GM12872 (cell line): ENCODE data around the gene ZFP62.

Experiments used
- CTCF ChIP-seq: IDR thresholded peaks from 3 replicates; pipeline ENCODE4 v1.5.1; 2011; ENCODE audit warnings: low read depth, mild to moderate bottlenecking, low read length, moderate library complexity; ENCODE audit not compliant: insufficient read depth

Gene ZFP62

DNA sequence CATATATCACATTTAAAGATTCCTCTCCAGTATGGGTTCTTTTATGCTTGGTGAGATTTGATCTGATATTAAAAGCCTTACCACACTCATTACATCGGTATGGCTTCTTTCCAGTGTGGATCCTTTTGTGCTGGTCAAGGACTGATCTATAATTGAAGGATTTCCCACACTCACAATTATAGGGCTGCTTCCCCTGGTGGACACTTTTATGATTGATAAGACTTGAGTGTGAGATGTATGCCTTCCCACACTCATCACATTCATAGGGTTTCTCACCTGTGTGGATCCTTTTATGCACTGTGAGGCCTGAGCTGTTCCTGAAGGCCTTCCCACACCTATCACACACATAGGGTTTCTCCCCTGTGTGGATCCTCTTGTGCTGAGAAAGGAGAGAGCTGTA is 12.2 kb downstream of the ZFP62 start:
- 0 out of 3 replicates have a peak, but pooled peaks have one; percentile 19 for TF ChIP-seq CTCF

- TF ChIP-seq CTCF, result no peak
These were observed 12.8 kb downstream of the ZFP62 start for GRCh38 chr5:180848265-180848664.

- no peak for TF ChIP-seq CTCF
These were observed 14.1 kb downstream of the ZFP62 start for GRCh38 chr5:180847026-180847425.

DNA sequence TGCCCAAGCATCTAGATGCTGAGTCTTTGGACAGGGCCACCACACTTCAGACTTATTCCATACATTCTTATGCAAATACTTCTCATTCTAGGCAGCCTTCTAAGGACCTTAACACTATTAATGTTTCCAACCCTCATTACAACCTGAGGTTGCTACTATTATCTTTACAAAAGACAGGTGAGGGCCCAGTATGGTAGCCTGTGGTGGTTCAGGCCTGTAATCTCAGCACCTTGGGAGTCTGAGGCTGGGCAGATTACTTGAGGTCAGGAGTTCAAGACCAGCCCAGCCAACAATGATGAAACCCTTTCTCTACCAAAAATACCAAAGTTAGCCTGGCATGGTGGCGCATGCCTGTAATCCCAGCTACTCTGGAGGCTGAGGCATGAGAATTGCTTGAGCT is 16.2 kb downstream of the ZFP62 start:
- no peak for TF ChIP-seq CTCF

DNA sequence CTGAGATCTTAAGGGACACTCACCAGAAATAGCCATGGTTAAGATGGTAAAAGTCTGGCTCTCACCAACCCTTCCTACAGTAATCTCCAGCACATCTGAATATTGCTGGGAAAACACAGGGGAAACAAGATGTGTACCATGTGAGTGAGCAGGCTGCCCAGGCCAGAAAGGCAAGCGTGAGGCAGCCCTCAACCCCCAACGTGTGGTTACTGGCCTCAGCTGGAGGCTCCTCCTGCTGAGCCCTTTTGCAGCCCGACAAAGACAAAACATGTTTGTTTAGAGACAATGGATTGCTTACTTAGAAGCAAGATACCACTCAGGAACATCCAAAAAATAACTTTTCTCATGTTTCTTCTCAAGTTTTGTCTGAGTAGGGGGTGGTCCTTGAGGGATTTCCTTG is 16.6 kb downstream of the ZFP62 start:
- no peak for TF ChIP-seq CTCF

- TF ChIP-seq CTCF, result no peak
These were observed 21.1 kb downstream of the ZFP62 start for GRCh38 chr5:180839935-180840334.

- no peak for TF ChIP-seq CTCF
These were observed 21.8 kb downstream of the ZFP62 start for GRCh38 chr5:180839227-180839626.

DNA sequence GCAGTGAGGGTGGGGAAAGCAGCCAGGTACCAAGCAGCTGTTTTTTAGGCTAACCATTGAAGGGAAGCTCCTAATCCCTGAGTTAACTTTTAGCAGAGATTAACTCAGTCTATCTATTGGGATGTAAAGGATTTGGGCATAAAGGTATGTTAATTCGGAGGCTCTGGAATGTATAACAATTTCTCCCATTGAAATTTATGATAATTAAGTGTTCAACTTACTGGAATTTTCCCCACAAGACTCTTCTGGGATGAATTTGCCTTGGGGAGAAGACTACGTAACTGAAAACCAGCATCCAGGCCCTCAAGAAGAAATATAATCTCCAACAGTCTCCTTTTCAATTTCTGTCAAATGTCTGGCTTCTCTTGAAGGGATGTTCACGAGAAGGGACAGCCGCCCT is 23.6 kb downstream of the ZFP62 start:
- TF ChIP-seq CTCF, result no peak
